H9 (cell line): ENCODE data around the gene ITPR2. TPM values are rescaled to one million over a fixed set of nuclear protein-coding genes. Genes with fewer than 3 reads are reported as not detected.

Experiments used
- DNase-seq: peaks from one replicate; pipeline ENCODE4 v3.0.0-alpha.2; 2017
- H2AFZ ChIP-seq: one replicate; pipeline ENCODE4 v1.6.1; 2013; ENCODE audit warnings: mild to moderate bottlenecking, low read length, control low read depth, moderate library complexity
- H2AK5ac ChIP-seq: 2 replicates; pipeline ENCODE4 v1.6.1; 2013; ENCODE audit warnings: low read length, control low read depth, mixed read lengths; ENCODE audit not compliant: insufficient read length
- H2BK120ac ChIP-seq: one replicate; pipeline ENCODE4 v1.6.1; 2013; ENCODE audit warnings: low read depth, mild to moderate bottlenecking, low read length, control low read depth, inconsistent platforms; ENCODE audit not compliant: poor library complexity, severe bottlenecking
- H2BK12ac ChIP-seq: 2 replicates; pipeline ENCODE4 v1.6.1; 2013; ENCODE audit warnings: low read length, control low read depth, mixed read lengths, low read depth; ENCODE audit not compliant: insufficient read length
- H2BK15ac ChIP-seq: 2 replicates; pipeline ENCODE4 v1.6.1; 2013; ENCODE audit warnings: low read depth, low read length, control low read depth
- H2BK20ac ChIP-seq: one replicate; pipeline ENCODE4 v1.6.1; 2013; ENCODE audit warnings: low read depth, mild to moderate bottlenecking, low read length, control low read depth, inconsistent platforms; ENCODE audit not compliant: poor library complexity, severe bottlenecking
- H2BK5ac ChIP-seq: 2 replicates; pipeline ENCODE4 v1.6.1; 2013; ENCODE audit warnings: low read length, control low read depth, mixed read lengths; ENCODE audit not compliant: insufficient read length
- H3K14ac ChIP-seq: 2 replicates; pipeline ENCODE4 v1.6.1; 2013; ENCODE audit warnings: low read length, control low read depth; ENCODE audit not compliant: insufficient read depth
- H3K18ac ChIP-seq: 2 replicates; pipeline ENCODE4 v1.6.1; 2013; ENCODE audit warnings: low read depth, mild to moderate bottlenecking, mixed read lengths, low read length, control low read depth; ENCODE audit not compliant: insufficient read length
- H3K23ac ChIP-seq: 2 replicates; pipeline ENCODE4 v1.6.1; 2013; ENCODE audit warnings: low read length, control low read depth, mixed read lengths, low read depth; ENCODE audit not compliant: insufficient read length
- H3K23me2 ChIP-seq: 2 replicates; pipeline ENCODE4 v1.6.1; 2013; ENCODE audit warnings: low read depth, mild to moderate bottlenecking, mixed read lengths, low read length, control low read depth; ENCODE audit not compliant: insufficient read length, poor library complexity, severe bottlenecking
- H3K27ac ChIP-seq: 2 replicates; pipeline ENCODE4 v1.5.1; 2013; ENCODE audit warnings: low read length, control low read depth, mixed read lengths, low read depth; ENCODE audit not compliant: insufficient read length
- H3K27me3 ChIP-seq: 2 replicates; pipeline ENCODE4 v1.6.1; 2013; ENCODE audit warnings: low read length, control low read depth, inconsistent platforms; ENCODE audit not compliant: insufficient read depth
- H3K4ac ChIP-seq: 2 replicates; pipeline ENCODE4 v1.6.1; 2013; ENCODE audit warnings: low read depth, mild to moderate bottlenecking, control low read depth, inconsistent platforms, low read length, moderate library complexity
- H3K4me1 ChIP-seq: 2 replicates; pipeline ENCODE4 v1.6.1; 2013; ENCODE audit warnings: low read length, control low read depth, inconsistent platforms; ENCODE audit not compliant: insufficient read depth
- H3K4me2 ChIP-seq: 2 replicates; pipeline ENCODE4 v1.6.1; 2013; ENCODE audit warnings: low read length, control low read depth, mixed read lengths; ENCODE audit not compliant: insufficient read length, insufficient read depth
- H3K56ac ChIP-seq: 2 replicates; pipeline ENCODE4 v1.6.1; 2013; ENCODE audit warnings: low read depth, mild to moderate bottlenecking, mixed read lengths, low read length, control low read depth; ENCODE audit not compliant: insufficient read length
- H3K79me1 ChIP-seq: 2 replicates; pipeline ENCODE4 v1.6.1; 2013; ENCODE audit warnings: low read depth, mild to moderate bottlenecking, moderate library complexity, low read length, control low read depth, inconsistent platforms; ENCODE audit not compliant: insufficient read depth, poor library complexity, severe bottlenecking
- H3K79me2 ChIP-seq: 2 replicates; pipeline ENCODE4 v1.6.1; 2013; ENCODE audit warnings: low read length, control low read depth, inconsistent platforms; ENCODE audit not compliant: insufficient read depth
- H3K9ac ChIP-seq: 2 replicates; pipeline ENCODE4 v1.6.1; 2013; ENCODE audit warnings: low read length, control low read depth, mixed read lengths; ENCODE audit not compliant: insufficient read length; ENCODE audit errors: extremely low read depth
- H3K9me3 ChIP-seq: one replicate; pipeline ENCODE4 v1.6.1; 2013; ENCODE audit warnings: low read depth, low read length, inconsistent platforms; ENCODE audit not compliant: control insufficient read depth
- H3T11ph ChIP-seq: one replicate; pipeline ENCODE4 v1.6.1; 2013; ENCODE audit warnings: mild to moderate bottlenecking, low read length, control low read depth, inconsistent platforms
- H4K20me1 ChIP-seq: one replicate; pipeline ENCODE4 v1.6.1; 2013; ENCODE audit not compliant: control insufficient read depth, insufficient read length, insufficient read depth
- H4K5ac ChIP-seq: 2 replicates; pipeline ENCODE4 v1.6.1; 2013; ENCODE audit warnings: low read depth, mild to moderate bottlenecking, mixed read lengths, low read length, control low read depth; ENCODE audit not compliant: insufficient read length
- H4K8ac ChIP-seq: replicated peaks from 2 replicates; pipeline ENCODE4 v1.6.1; 2013; ENCODE audit warnings: low read length, control low read depth, mixed read lengths, low read depth; ENCODE audit not compliant: insufficient read length
- H4K91ac ChIP-seq: 2 replicates; pipeline ENCODE4 v1.6.1; 2013; ENCODE audit warnings: low read depth, mild to moderate bottlenecking, moderate library complexity, mixed read lengths, low read length, control low read depth; ENCODE audit not compliant: insufficient read length
- H3K27ac Mint-ChIP-seq, 3 experiments: 2 replicates in 2 of 3; 3 replicates in 1 of 3; pipeline ENCODE4 v1.8.0; 2020 to 2021; ENCODE audit warnings: mixed read lengths in 3 of 3, mild to moderate bottlenecking in 1 of 3, moderate library complexity in 1 of 3
- H3K27me3 Mint-ChIP-seq: 2 replicates; pipeline ENCODE4 v1.8.0; 2021; ENCODE audit warnings: low read depth, mild to moderate bottlenecking, moderate library complexity, mixed read lengths
- H3K36me3 Mint-ChIP-seq, 3 experiments: 2 replicates in 2 of 3; 3 replicates in 1 of 3; pipeline ENCODE4 v1.8.0; 2020 to 2021; ENCODE audit warnings: low read depth in 3 of 3, mixed read lengths in 3 of 3; ENCODE audit not compliant: insufficient read depth in 1 of 3
- H3K4me1 Mint-ChIP-seq, 2 experiments: 2 replicates each; pipeline ENCODE4 v1.8.0; 2020; ENCODE audit warnings: mixed read lengths in 2 of 2
- H3K4me3 Mint-ChIP-seq, 2 experiments: 2 replicates in 1 of 2; 3 replicates in 1 of 2; pipeline ENCODE4 v1.8.0; 2020 to 2021; ENCODE audit warnings: mild to moderate bottlenecking in 2 of 2, mixed read lengths in 2 of 2, moderate library complexity in 1 of 2
- H3K9me3 Mint-ChIP-seq, 2 experiments: 2 replicates in 1 of 2; 3 replicates in 1 of 2; pipeline ENCODE4 v1.8.0; 2020; ENCODE audit warnings: mild to moderate bottlenecking in 2 of 2, mixed read lengths in 2 of 2, moderate library complexity in 1 of 2
- CTCF ChIP-seq: fragments of 200-600 bp; sonication (generic); conservative IDR thresholded peaks from 3 replicates; pipeline ENCODE4 v1.8.0; 2021; ENCODE audit warnings: antibody characterized with exemption, mild to moderate bottlenecking
- WGBS: extraction: QIAGEN DNeasy Blood & Tissue Kit; methylation state at CpG from one replicate; pipeline ENCODE4 v1.1.7; 2013; ENCODE audit warnings: missing lambda C conversion rate, low lambda C conversion rate, mixed read lengths; ENCODE audit not compliant: insufficient read length; ENCODE audit errors: extremely low coverage; 5-methylcytosine and 5-hydroxymethylcytosine counted together
- total RNA-seq: library from RNA; stranded (reverse); gene quantifications from 2 replicates; pipeline ENCODE4 v1.2.1, GENCODE V29; 2021

The ITPR2 gene
- total RNA-seq, 1 experiment from 2014 or later: 14.8 TPM

- no peak overlapping the region for H4K5ac ChIP-seq
- H2BK20ac ChIP-seq: no peak overlapping the region
- H3T11ph ChIP-seq: no peak overlapping the region
- H3K14ac ChIP-seq: no peak overlapping the region
- no peak overlapping the region for H2BK15ac ChIP-seq
- no peaks in the 10 kb centered on the region for H3K27me3 Mint-ChIP-seq
- H3K9me3 ChIP-seq: peaks cover 11% of the 10 kb centered on the region
- peaks cover 28 to 63% (median 46%) of the 10 kb centered on the region in 3 experiments for H3K36me3 Mint-ChIP-seq
- H2AFZ ChIP-seq: no peak overlapping the region
- no peak overlapping the region for H4K91ac ChIP-seq
- H2BK12ac ChIP-seq: no peak overlapping the region
- no peak overlapping the region for H4K8ac ChIP-seq
- H3K4ac ChIP-seq: no peak overlapping the region
- no peak overlapping the region for H2BK5ac ChIP-seq
- no peaks in the 10 kb centered on the region for H3K27me3 ChIP-seq
- H2AK5ac ChIP-seq: no peak overlapping the region
- no peak overlapping the region for H2BK120ac ChIP-seq
- H3K23ac ChIP-seq: no peak overlapping the region
- no peaks in the 10 kb centered on the region for H3K79me1 ChIP-seq
- H4K20me1 ChIP-seq: no peaks in the 10 kb centered on the region
- H3K56ac ChIP-seq: no peak overlapping the region
- peaks cover 0 to 4% of the 10 kb centered on the region in 2 experiments; a peak in 2 of 4 replicates for H3K4me1 Mint-ChIP-seq
- no peaks in the 10 kb centered on the region for H3K23me2 ChIP-seq
- H3K27ac Mint-ChIP-seq: no peak overlapping the region
- no peaks in the 10 kb centered on the region for H3K79me2 ChIP-seq
- H3K4me3 Mint-ChIP-seq: no peak overlapping the region
- H3K9me3 Mint-ChIP-seq: peaks cover 9 to 26% of the 10 kb centered on the region in 2 experiments
- TF ChIP-seq CTCF: no peak
- no peak overlapping the region for H3K27ac ChIP-seq
- no peaks in the 10 kb centered on the region for H3K4me1 ChIP-seq
- no CpG with 5 or more reads among the region's 3 CpGs for WGBS
- DNase-seq: no peak
- H3K4me2 ChIP-seq: no peak overlapping the region
- H3K18ac ChIP-seq: no peak overlapping the region
- H3K9ac ChIP-seq: no peak overlapping the region
Measured at GRCh38 chr12:26782372-26783130, 50.4 kb downstream of the ITPR2 start.
